Thyroid gland (tissue), 4 donors: ENCODE results near the gene DPYSL5.

ENCODE experiments used
- POLR2A ChIP-seq, 2 donors: fragments of 450-650 bp; IDR thresholded peaks; one replicate each; pipeline ENCODE4 v1.6.1; 2017; ENCODE audit warnings: antibody characterized with exemption in 2 of 2, mild to moderate bottlenecking in 2 of 2, moderate library complexity in 1 of 2
- TF ChIP-seq, protein P1 (sequence below), 6 experiments: fragments of 200-600 bp in 3 of 6; fragments of 450-650 bp in 3 of 6; sonication (generic) in 3 of 6; IDR thresholded peaks; one replicate each; pipeline ENCODE4 v1.5.1; 2016 to 2019; ENCODE audit warnings: antibody characterized with exemption in 6 of 6, mild to moderate bottlenecking in 2 of 6, inconsistent platforms in 1 of 6, moderate library complexity in 1 of 6

DNA sequence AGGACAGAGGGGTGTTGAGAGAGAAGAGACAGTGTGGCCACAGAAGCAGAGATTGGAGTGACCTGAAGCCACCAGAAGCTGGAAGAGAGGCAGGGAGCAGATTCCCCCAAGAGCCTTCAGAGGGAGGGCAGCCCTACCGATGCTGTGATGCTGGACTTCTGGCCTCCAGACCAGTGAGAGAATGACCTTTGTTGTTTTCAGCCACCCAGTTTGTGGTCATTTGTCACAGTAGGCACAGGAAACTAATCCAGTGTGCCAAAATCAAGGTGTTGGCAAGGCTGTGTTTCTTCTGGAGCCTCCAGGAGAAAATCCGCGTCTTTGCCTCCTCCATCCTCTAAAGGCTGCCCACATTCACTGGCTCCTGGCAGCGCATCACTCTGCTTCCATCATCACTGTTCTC, 137.9 kb downstream of the DPYSL5 start:
- TF ChIP-seq POLR2A (IDR thresholded peaks at IDR 0.05), result no peak
- TF ChIP-seq, protein P1, sequence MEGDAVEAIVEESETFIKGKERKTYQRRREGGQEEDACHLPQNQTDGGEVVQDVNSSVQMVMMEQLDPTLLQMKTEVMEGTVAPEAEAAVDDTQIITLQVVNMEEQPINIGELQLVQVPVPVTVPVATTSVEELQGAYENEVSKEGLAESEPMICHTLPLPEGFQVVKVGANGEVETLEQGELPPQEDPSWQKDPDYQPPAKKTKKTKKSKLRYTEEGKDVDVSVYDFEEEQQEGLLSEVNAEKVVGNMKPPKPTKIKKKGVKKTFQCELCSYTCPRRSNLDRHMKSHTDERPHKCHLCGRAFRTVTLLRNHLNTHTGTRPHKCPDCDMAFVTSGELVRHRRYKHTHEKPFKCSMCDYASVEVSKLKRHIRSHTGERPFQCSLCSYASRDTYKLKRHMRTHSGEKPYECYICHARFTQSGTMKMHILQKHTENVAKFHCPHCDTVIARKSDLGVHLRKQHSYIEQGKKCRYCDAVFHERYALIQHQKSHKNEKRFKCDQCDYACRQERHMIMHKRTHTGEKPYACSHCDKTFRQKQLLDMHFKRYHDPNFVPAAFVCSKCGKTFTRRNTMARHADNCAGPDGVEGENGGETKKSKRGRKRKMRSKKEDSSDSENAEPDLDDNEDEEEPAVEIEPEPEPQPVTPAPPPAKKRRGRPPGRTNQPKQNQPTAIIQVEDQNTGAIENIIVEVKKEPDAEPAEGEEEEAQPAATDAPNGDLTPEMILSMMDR (IDR thresholded peaks at IDR 0.05), result no peak
